Mammary epithelial cell (primary cell): ENCODE measurements around the gene TBL1X.

Experiments used
- EZH2 ChIP-seq: IDR thresholded peaks from 2 replicates; pipeline ENCODE4 v1.6.1; 2012; ENCODE audit warnings: low read length, inconsistent platforms, borderline replicate concordance
- TF ChIP-seq, protein P1 (sequence below), 2 donors: IDR thresholded peaks in 1 of 2; conservative IDR thresholded peaks in 1 of 2; 2 replicates each; pipeline ENCODE4 v1.5.1; 2011 to 2012; ENCODE audit warnings: inconsistent platforms in 2 of 2, low read length in 2 of 2, mild to moderate bottlenecking in 2 of 2, control low read depth in 1 of 2, low read depth in 1 of 2; ENCODE audit not compliant: insufficient read depth in 1 of 2; ENCODE audit errors: extremely low read depth in 1 of 2

- TF ChIP-seq, protein P1, sequence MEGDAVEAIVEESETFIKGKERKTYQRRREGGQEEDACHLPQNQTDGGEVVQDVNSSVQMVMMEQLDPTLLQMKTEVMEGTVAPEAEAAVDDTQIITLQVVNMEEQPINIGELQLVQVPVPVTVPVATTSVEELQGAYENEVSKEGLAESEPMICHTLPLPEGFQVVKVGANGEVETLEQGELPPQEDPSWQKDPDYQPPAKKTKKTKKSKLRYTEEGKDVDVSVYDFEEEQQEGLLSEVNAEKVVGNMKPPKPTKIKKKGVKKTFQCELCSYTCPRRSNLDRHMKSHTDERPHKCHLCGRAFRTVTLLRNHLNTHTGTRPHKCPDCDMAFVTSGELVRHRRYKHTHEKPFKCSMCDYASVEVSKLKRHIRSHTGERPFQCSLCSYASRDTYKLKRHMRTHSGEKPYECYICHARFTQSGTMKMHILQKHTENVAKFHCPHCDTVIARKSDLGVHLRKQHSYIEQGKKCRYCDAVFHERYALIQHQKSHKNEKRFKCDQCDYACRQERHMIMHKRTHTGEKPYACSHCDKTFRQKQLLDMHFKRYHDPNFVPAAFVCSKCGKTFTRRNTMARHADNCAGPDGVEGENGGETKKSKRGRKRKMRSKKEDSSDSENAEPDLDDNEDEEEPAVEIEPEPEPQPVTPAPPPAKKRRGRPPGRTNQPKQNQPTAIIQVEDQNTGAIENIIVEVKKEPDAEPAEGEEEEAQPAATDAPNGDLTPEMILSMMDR (conservative IDR thresholded peaks at IDR 0.05 in 1 of 2, IDR thresholded peaks at IDR 0.05 in 1 of 2; ENCODE audit: extremely low read depth in 1 of 2, insufficient read depth in 1 of 2, low read depth in 1 of 2, low read length in 2 of 2), result no peak
- no peak for TF ChIP-seq EZH2
Observed at GRCh38 chrX:9635368-9635767, 170.5 kb downstream of the TBL1X start.
